DND-41 (cell line): ENCODE data around the gene MTOR.

ENCODE experiments used
- EZH2 ChIP-seq: IDR thresholded peaks from 3 replicates; pipeline ENCODE4 v1.6.1; 2012; ENCODE audit warnings: borderline replicate concordance, low read depth, mild to moderate bottlenecking, moderate library complexity, low read length, inconsistent platforms; ENCODE audit not compliant: severe bottlenecking
- TF ChIP-seq, protein P1 (sequence below): IDR thresholded peaks from 2 replicates; pipeline ENCODE4 v1.5.1; 2012; ENCODE audit warnings: borderline replicate concordance, low read length, moderate library complexity, mild to moderate bottlenecking; ENCODE audit not compliant: poor library complexity, severe bottlenecking; ENCODE audit errors: extremely low read depth

DNA sequence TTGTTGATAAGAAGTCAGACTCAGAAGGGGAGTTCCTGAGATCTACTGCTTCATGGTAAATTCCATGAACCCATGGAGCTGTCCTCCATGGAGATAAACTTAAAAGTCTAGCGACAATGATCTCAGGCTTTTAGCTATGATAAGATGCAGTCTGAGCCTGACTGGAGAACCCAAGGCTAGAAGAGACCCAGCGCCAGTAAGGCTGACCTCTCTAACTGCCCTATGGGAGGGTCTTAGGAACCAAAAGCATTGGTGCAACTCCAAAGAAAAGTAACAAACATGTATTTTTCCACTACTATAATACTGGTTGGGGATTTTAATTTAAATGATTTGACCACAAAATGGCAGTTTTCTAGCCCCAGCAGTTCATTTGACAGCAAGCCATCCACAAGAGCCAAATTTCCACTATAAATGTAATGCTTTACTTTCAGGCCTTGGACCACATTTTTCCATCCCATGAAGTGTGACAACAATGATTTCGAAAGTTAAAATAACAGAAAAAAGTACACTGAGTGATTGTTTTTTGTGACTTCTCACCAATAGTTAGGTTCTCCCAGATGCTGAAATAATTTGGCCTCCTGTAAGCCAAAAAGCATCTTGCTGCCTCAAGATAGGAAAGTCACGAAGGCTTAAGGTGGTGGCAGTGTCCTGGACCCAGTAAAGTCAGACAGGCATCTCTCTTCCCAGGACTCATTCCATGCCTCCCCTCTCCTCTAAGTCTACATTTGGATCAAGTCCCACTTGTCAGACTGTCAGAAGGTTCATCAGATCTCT is 119.5 kb downstream of the MTOR start:
- TF ChIP-seq EZH2: no peak
- TF ChIP-seq, protein P1, sequence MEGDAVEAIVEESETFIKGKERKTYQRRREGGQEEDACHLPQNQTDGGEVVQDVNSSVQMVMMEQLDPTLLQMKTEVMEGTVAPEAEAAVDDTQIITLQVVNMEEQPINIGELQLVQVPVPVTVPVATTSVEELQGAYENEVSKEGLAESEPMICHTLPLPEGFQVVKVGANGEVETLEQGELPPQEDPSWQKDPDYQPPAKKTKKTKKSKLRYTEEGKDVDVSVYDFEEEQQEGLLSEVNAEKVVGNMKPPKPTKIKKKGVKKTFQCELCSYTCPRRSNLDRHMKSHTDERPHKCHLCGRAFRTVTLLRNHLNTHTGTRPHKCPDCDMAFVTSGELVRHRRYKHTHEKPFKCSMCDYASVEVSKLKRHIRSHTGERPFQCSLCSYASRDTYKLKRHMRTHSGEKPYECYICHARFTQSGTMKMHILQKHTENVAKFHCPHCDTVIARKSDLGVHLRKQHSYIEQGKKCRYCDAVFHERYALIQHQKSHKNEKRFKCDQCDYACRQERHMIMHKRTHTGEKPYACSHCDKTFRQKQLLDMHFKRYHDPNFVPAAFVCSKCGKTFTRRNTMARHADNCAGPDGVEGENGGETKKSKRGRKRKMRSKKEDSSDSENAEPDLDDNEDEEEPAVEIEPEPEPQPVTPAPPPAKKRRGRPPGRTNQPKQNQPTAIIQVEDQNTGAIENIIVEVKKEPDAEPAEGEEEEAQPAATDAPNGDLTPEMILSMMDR: no peak
